A673 (cell line): ENCODE measurements around the gene HPCAL1. TPM values are rescaled to one million over a fixed set of nuclear protein-coding genes. Genes with fewer than 3 reads are reported as not detected.

Experiments
- BruUV-seq: library from RNA; stranded (reverse); fragments of 400-500 nt; replicated peaks from 2 replicates; lab custom pipeline; 2021; lab: Mats Ljungman, UMichigan
- CTCF ChIA-PET: fragments of 300-600 bp; sonication (Branson Sonifier 250); formaldehyde crosslinking; loops from one replicate; lab custom pipeline; 2022; ENCODE audit warnings: antibody characterized with exemption; lab: Charles Lee
- POLR2A ChIA-PET: fragments of 300-600 bp; sonication (Branson Sonifier 250); formaldehyde crosslinking; loops from one replicate; lab custom pipeline; 2022; ENCODE audit warnings: antibody characterized with exemption; ENCODE audit not compliant: low non-redundant PET; lab: Charles Lee
- DNase-seq: peaks from one replicate; pipeline ENCODE4 v3.0.0-alpha.2; 2015; ENCODE audit warnings: low spot score
- H3K27ac ChIP-seq: fragments of 200-600 bp; sonication (generic); 2 replicates; pipeline ENCODE4 v1.5.1; 2016; ENCODE audit warnings: mixed run types, low read depth, mild to moderate bottlenecking, mixed read lengths, antibody characterized with exemption, low read length; ENCODE audit not compliant: poor library complexity, severe bottlenecking
- H3K27me3 ChIP-seq: fragments of 200-600 bp; sonication (generic); replicated peaks from 2 replicates; pipeline ENCODE4 v1.6.1; 2017; ENCODE audit warnings: mixed run types, low read depth, mild to moderate bottlenecking, mixed read lengths, antibody characterized with exemption, low read length; ENCODE audit not compliant: insufficient read depth, poor library complexity
- H3K36me3 ChIP-seq: fragments of 200-600 bp; sonication (generic); 2 replicates; pipeline ENCODE4 v1.6.1; 2016; ENCODE audit warnings: mixed run types, mild to moderate bottlenecking, mixed read lengths, antibody characterized with exemption, low read length; ENCODE audit not compliant: insufficient read depth, poor library complexity, severe bottlenecking
- H3K4me1 ChIP-seq: fragments of 200-600 bp; sonication (generic); 2 replicates; pipeline ENCODE4 v1.6.1; 2017; ENCODE audit warnings: mixed run types, mild to moderate bottlenecking, mixed read lengths, antibody characterized with exemption, low read length; ENCODE audit not compliant: insufficient read depth, poor library complexity, severe bottlenecking
- H3K4me3 ChIP-seq: fragments of 200-600 bp; sonication (generic); 2 replicates; pipeline ENCODE4 v1.5.1; 2016; ENCODE audit warnings: low read depth, mixed run types, mild to moderate bottlenecking, mixed read lengths, low read length; ENCODE audit not compliant: poor library complexity, severe bottlenecking
- H3K9me3 ChIP-seq: fragments of 200-600 bp; sonication (generic); 2 replicates; pipeline ENCODE4 v1.6.1; 2016; ENCODE audit warnings: mixed run types, low read depth, mild to moderate bottlenecking, mixed read lengths, antibody characterized with exemption, low read length; ENCODE audit not compliant: poor library complexity, severe bottlenecking
- CTCF ChIP-seq: fragments of 300-800, 200-600 bp; sonication (generic); conservative IDR thresholded peaks from 2 replicates; pipeline ENCODE4 v1.5.1; 2017; ENCODE audit warnings: low read depth, mild to moderate bottlenecking, antibody characterized with exemption, low read length, moderate library complexity, mixed read lengths
- EZH2 ChIP-seq: fragments of 200-600 bp; sonication (generic); IDR thresholded peaks from 2 replicates; pipeline ENCODE4 v1.6.1; 2017; ENCODE audit warnings: borderline replicate concordance, low read depth, mild to moderate bottlenecking, mixed read lengths, antibody characterized with exemption, low read length; ENCODE audit not compliant: poor library complexity, severe bottlenecking
- intact Hi-C: fragments of 100-400 bp; cut with micrococcal nuclease; formaldehyde crosslinking; loops from one replicate; pipeline ENCODE4 v1.10.0; 2022; ENCODE audit not compliant: unreplicated experiment
- total RNA-seq: library from RNA; stranded (reverse); gene quantifications from 2 replicates; pipeline ENCODE4 v1.2.3, GENCODE V29; 2021

The HPCAL1 gene
- total RNA-seq, 1 experiment from 2014 or later: 9.7 TPM

- no TSS peak for BruUV-seq
- H3K27ac ChIP-seq: no peak overlapping the region
- no peaks in the 10 kb centered on the region for H3K36me3 ChIP-seq
- no peak for TF ChIP-seq CTCF
- TF ChIP-seq EZH2: no peak
- CTCF ChIA-PET: no interaction called here
- no peak for DNase-seq
- H3K4me1 ChIP-seq: no peaks in the 10 kb centered on the region
- intact Hi-C loops: no loop called here
- POLR2A ChIA-PET: interaction anchor here (0.6 kb wide), 1 partner anchor 100 kb away, joined by 3 read pairs; no protein-coding TSS in a partner anchor
- no peak overlapping the region for H3K4me3 ChIP-seq
- no peaks in the 10 kb centered on the region for H3K27me3 ChIP-seq
- no peaks in the 10 kb centered on the region for H3K9me3 ChIP-seq
Observed at GRCh38 chr2:10340593-10340975, 37.9 kb downstream of the HPCAL1 start.

GRCh38 chr2:10341193-10341592 is 38.5 kb downstream of the HPCAL1 start:
- DNase-seq: no peak
- Histone ChIP-seq H3K27me3 (no peaks in the 10 kb centered on the region), H3K4me3 (no peak overlapping the region), H3K36me3 (no peaks in the 10 kb centered on the region), H3K9me3 (no peaks in the 10 kb centered on the region), H3K4me1 (no peaks in the 10 kb centered on the region), H3K27ac (no peak overlapping the region)
- intact Hi-C loops: no loop called here
- CTCF ChIA-PET: interaction anchor here (0.6 kb wide), 1 partner anchor 11 kb away, joined by 3 read pairs; no protein-coding TSS in a partner anchor
- TF ChIP-seq CTCF (no peak), EZH2 (no peak)
- BruUV-seq: no TSS peak
- POLR2A ChIA-PET: no interaction called here

GRCh38 chr2:10342245-10342951 is 39.7 kb downstream of the HPCAL1 start:
- Histone ChIP-seq H3K27ac (no peak overlapping the region), H3K9me3 (no peaks in the 10 kb centered on the region), H3K27me3 (no peaks in the 10 kb centered on the region), H3K4me3 (no peak overlapping the region), H3K4me1 (no peaks in the 10 kb centered on the region), H3K36me3 (no peaks in the 10 kb centered on the region)
- no TSS peak for BruUV-seq
- POLR2A ChIA-PET: interaction anchor here (0.6 kb wide), 1 partner anchor 336 kb away, joined by 11 read pairs; no protein-coding TSS in a partner anchor
- TF ChIP-seq EZH2 (no peak), CTCF (no peak)
- intact Hi-C loops: no loop called here
- CTCF ChIA-PET: no interaction called here
- no peak for DNase-seq
